GM10266 (cell line): ENCODE data around the gene ISLR.

ENCODE experiments used
- DNase-seq: peaks from one replicate; pipeline ENCODE4 v3.0.0; 2012; ENCODE audit errors: extremely low spot score
- CTCF ChIP-seq: IDR thresholded peaks from 2 replicates; pipeline ENCODE4 v1.5.1; 2012; ENCODE audit warnings: mild to moderate bottlenecking, low read depth; ENCODE audit not compliant: control insufficient read depth, insufficient read depth; ENCODE audit errors: missing control alignments

Gene ISLR

GRCh38 chr15:74210729-74211128, 37.2 kb downstream of the ISLR start:
- no peak for DNase-seq
- TF ChIP-seq CTCF, result no peak

GRCh38 chr15:74211656-74212055, 38.1 kb downstream of the ISLR start:
- TF ChIP-seq CTCF, result no peak
- DNase-seq, result no peak

GRCh38 chr15:74212494-74212893, 39.0 kb downstream of the ISLR start:
- peak; percentile 55 for DNase-seq
- TF ChIP-seq CTCF, result no peak

GRCh38 chr15:74213858-74214284, 40.4 kb downstream of the ISLR start:
- no peak for TF ChIP-seq CTCF
- no peak for DNase-seq

GRCh38 chr15:74214324-74215021, 41.0 kb downstream of the ISLR start:
- no peak for DNase-seq
- no peak for TF ChIP-seq CTCF

- TF ChIP-seq CTCF, result no peak
- no peak for DNase-seq
Observed at GRCh38 chr15:74215958-74216357, 42.4 kb downstream of the ISLR start.

- no peak for TF ChIP-seq CTCF
- no peak for DNase-seq
Observed at GRCh38 chr15:74216949-74217348, 43.4 kb downstream of the ISLR start.
